K562 (cell line): Measurements from ENCODE around the gene GZMM. TPM values are rescaled to one million over a fixed set of nuclear protein-coding genes. Genes with fewer than 3 reads are reported as not detected.
A peak's percentile ranks its signal among the peaks of the same experiment; 100 is the strongest.

Experiments
- ATAC-seq: fragments of 200-7000 bp; cut with Tn5 transposase; 3 replicates; pipeline ENCODE4 v1.9.1; 2020; ENCODE audit warnings: moderate library complexity
- BruUV-seq: library from RNA; stranded (reverse); fragments of 400-500 nt; replicated peaks from 2 replicates; lab custom pipeline; 2021; lab: Mats Ljungman, UMichigan
- CTCF ChIA-PET: fragments of 300-600 bp; formaldehyde crosslinking; extraction: SDS; loops from one replicate; lab custom pipeline; 2021; ENCODE audit warnings: low intra/inter-chr PET ratio; lab: Yijun Ruan, JAX
- POLR2A ChIA-PET: fragments of 300-600, 350-650 bp; sonication (Branson Sonifier 250); formaldehyde crosslinking; extraction: SDS; loops from one replicate; lab custom pipeline; 2021; ENCODE audit warnings: antibody characterized with exemption, inconsistent platforms; lab: Yijun Ruan, JAX
- DNase-seq, 4 experiments: peaks; one replicate each; pipeline versions ENCODE4 v3.0.0 to v3.0.0-alpha.2; 2011 to 2018; ENCODE audit warnings: low spot score in 3 of 4, mixed read lengths in 3 of 4; ENCODE audit errors: extremely low read depth in 1 of 4
- FAIRE-seq: peaks from 2 replicates; lab custom pipeline; 2011; peaks lifted over from hg19 to GRCh38; lab: Jason Lieb, UNC
- H2AFZ ChIP-seq: 2 replicates; pipeline ENCODE4 v1.6.0; 2011; ENCODE audit warnings: low read depth, low read length, control low read depth, inconsistent platforms
- H3K27ac ChIP-seq: fragments of 200-600 bp; 3 replicates; pipeline ENCODE4 v1.8.0; 2011; ENCODE audit warnings: low read depth, mild to moderate bottlenecking, control low read depth, inconsistent platforms, low read length, moderate library complexity, mixed read lengths; ENCODE audit errors: extremely low read depth
- H3K27me3 ChIP-seq, 2 experiments: fragments of 300-600 bp in 1 of 2; 2 replicates in 1 of 2; 3 replicates in 1 of 2; pipeline versions ENCODE4 v1.6.0 to v1.8.0; 2011; ENCODE audit warnings: inconsistent platforms in 2 of 2, low read length in 2 of 2, mild to moderate bottlenecking in 1 of 2, mixed read lengths in 1 of 2, moderate library complexity in 1 of 2; ENCODE audit not compliant: control insufficient read depth in 2 of 2, insufficient read depth in 2 of 2
- H3K36me3 ChIP-seq: fragments of 300-600 bp; 3 replicates; pipeline ENCODE4 v1.8.0; 2011; ENCODE audit warnings: mild to moderate bottlenecking, low read length, inconsistent platforms; ENCODE audit not compliant: control insufficient read depth, insufficient read depth
- H3K4me1 ChIP-seq, 2 experiments: fragments of 200-600 bp in 1 of 2; replicated peaks in 1 of 2; 2 replicates in 1 of 2; 3 replicates in 1 of 2; pipeline versions ENCODE4 v1.5.1 to v1.8.0; 2011; ENCODE audit warnings: inconsistent platforms in 2 of 2, low read length in 2 of 2, mild to moderate bottlenecking in 1 of 2, mixed read lengths in 1 of 2, moderate library complexity in 1 of 2; ENCODE audit not compliant: control insufficient read depth in 2 of 2, insufficient read depth in 2 of 2
- H3K4me2 ChIP-seq: 2 replicates; pipeline ENCODE4 v1.6.1; 2011; ENCODE audit warnings: low read length, control low read depth, inconsistent platforms, mixed read lengths; ENCODE audit not compliant: insufficient read depth
- H3K4me3 ChIP-seq: fragments of 200-600 bp; sonication (generic), shearing (Covaris generic); 2 replicates; pipeline ENCODE4 v1.5.1; 2016; ENCODE audit warnings: control low read depth, inconsistent platforms
- H3K79me2 ChIP-seq: fragments of 200-600 bp; 3 replicates; pipeline ENCODE4 v1.8.0; 2011; ENCODE audit warnings: low read length, inconsistent platforms; ENCODE audit not compliant: control insufficient read depth, insufficient read depth
- H3K9ac ChIP-seq, 2 experiments: 2 replicates each; pipeline versions ENCODE4 v1.6.0 to v1.6.1; 2011; ENCODE audit warnings: low read depth in 2 of 2, low read length in 2 of 2, control low read depth in 1 of 2, inconsistent platforms in 1 of 2, mild to moderate bottlenecking in 1 of 2, mixed read lengths in 1 of 2; ENCODE audit not compliant: insufficient read depth in 1 of 2
- H3K9me1 ChIP-seq: one replicate; pipeline ENCODE4 v1.6.0; 2011; ENCODE audit warnings: inconsistent platforms, mild to moderate bottlenecking, low read length, moderate library complexity; ENCODE audit not compliant: control insufficient read depth, insufficient read depth
- H3K9me3 ChIP-seq: replicated peaks from 2 replicates; pipeline ENCODE4 v1.5.1; 2011; ENCODE audit warnings: low read depth, low read length, inconsistent platforms; ENCODE audit not compliant: control insufficient read depth, insufficient read depth
- H4K20me1 ChIP-seq: replicated peaks from 2 replicates; pipeline ENCODE4 v1.6.1; 2011; ENCODE audit warnings: low read length, inconsistent platforms, mixed read lengths; ENCODE audit not compliant: control insufficient read depth, insufficient read depth
- ARHGAP35 ChIP-seq: fragments of 450-650 bp; IDR thresholded peaks from 2 replicates; pipeline ENCODE4 v1.6.1; 2018; ENCODE audit not compliant: partially characterized antibody
- ARID3A ChIP-seq: IDR thresholded peaks from 2 replicates; pipeline ENCODE4 v1.6.1; 2012; ENCODE audit warnings: low read depth, low read length, improper control_type of control experiment, borderline replicate concordance
- FOXP4 ChIP-seq: sonication (generic); formaldehyde crosslinking; IDR thresholded peaks from 2 replicates; pipeline ENCODE4 v1.8.0; 2022; ENCODE audit warnings: mild to moderate bottlenecking, missing genetic modification reagents, borderline replicate concordance
- GABPB2 ChIP-seq: fragments of 250-450 bp; sonication (Bioruptor Pico); conservative IDR thresholded peaks from 2 replicates; pipeline ENCODE4 v1.5.1; 2021; ENCODE audit warnings: mild to moderate bottlenecking
- GTF3C2 ChIP-seq: IDR thresholded peaks from 3 replicates; pipeline ENCODE4 v1.6.1; 2011; ENCODE audit warnings: borderline replicate concordance, mild to moderate bottlenecking, moderate library complexity; ENCODE audit not compliant: insufficient read length; ENCODE audit errors: extremely low read depth
- HDAC6 ChIP-seq: IDR thresholded peaks from 2 replicates; pipeline ENCODE4 v1.6.1; 2012; ENCODE audit warnings: low read depth, mild to moderate bottlenecking, control low read depth, inconsistent platforms, low read length, moderate library complexity
- NFE2L1 ChIP-seq: fragments of 450-650 bp; IDR thresholded peaks from 2 replicates; pipeline ENCODE4 v1.6.1; 2016; ENCODE audit warnings: missing genetic modification characterization, low read depth, mild to moderate bottlenecking, missing compliant biosample characterization, moderate library complexity, borderline replicate concordance
- POLR2AphosphoS5 ChIP-seq: IDR thresholded peaks from 2 replicates; pipeline ENCODE4 v1.6.1; 2011; ENCODE audit warnings: mild to moderate bottlenecking, low read depth, low read length, moderate library complexity; ENCODE audit not compliant: control insufficient read depth, insufficient read depth
- POLR2G ChIP-seq: fragments of 200-400 bp; formaldehyde crosslinking; IDR thresholded peaks from 2 replicates; pipeline ENCODE4 v1.6.1; 2017; ENCODE audit warnings: low read depth, mild to moderate bottlenecking, antibody characterized with exemption, low read length, moderate library complexity
- RBFOX2 ChIP-seq: fragments of 200-400 bp; formaldehyde crosslinking; IDR thresholded peaks from 2 replicates; pipeline ENCODE4 v1.6.1; 2017; ENCODE audit warnings: low read depth, mild to moderate bottlenecking, low read length, moderate library complexity
- ZFP36 ChIP-seq: fragments of 150-350 bp; IDR thresholded peaks from 2 replicates; pipeline ENCODE4 v1.6.1; 2018; ENCODE audit warnings: low read length, low read depth; ENCODE audit not compliant: partially characterized antibody
- ZNF253 ChIP-seq: fragments of 250-450 bp; sonication (Bioruptor Pico); conservative IDR thresholded peaks from 2 replicates; pipeline ENCODE4 v1.6.1; 2021; ENCODE audit warnings: mild to moderate bottlenecking
- ZNF668 ChIP-seq: fragments of 250-450 bp; sonication (Bioruptor Pico); IDR thresholded peaks from 2 replicates; pipeline ENCODE4 v1.8.0; 2022; ENCODE audit warnings: mild to moderate bottlenecking, inconsistent platforms
- whole genome bisulfite sequencing: fragments of 100-300 bp; shearing (Covaris generic); methylation state at CpG from one replicate; pipeline ENCODE4 v1.1.6; 2016; ENCODE audit warnings: low coverage, mixed read lengths; ENCODE audit not compliant: insufficient coverage; ENCODE audit errors: missing lambda C conversion rate; 5-methylcytosine and 5-hydroxymethylcytosine counted together
- in situ Hi-C: fragments of 300-500 bp; cut with MboI; formaldehyde crosslinking; loops from 4 replicates; pipeline ENCODE4 v1.15.0; 2018; ENCODE audit warnings: inconsistent platforms, mixed read lengths
- intact Hi-C: fragments of 100-400 bp; cut with micrococcal nuclease; formaldehyde crosslinking; loops from 2 replicates; pipeline ENCODE4 v1.14.2; 2022
- polyA plus RNA-seq, 8 experiments: library from polyadenylated mRNA; depleted of rRNA in 4 of 8; stranded (reverse) in 5 of 8; unstranded in 3 of 8; fragments of >200 nt; fragmentation: Nextera tagmentation in 2 of 8; fragmentation: Illumina TruSeq in 1 of 8; extraction: Ambion mirVana in 2 of 8; extraction: Trizol in 1 of 8; gene quantifications; 2 replicates each; pipeline versions ENCODE4 v1.2.1 to v1.2.3, GENCODE V29; 2011 to 2014; ENCODE audit warnings: inconsistent platforms in 1 of 8, missing spikeins in 1 of 8
- total RNA-seq, 7 experiments: library from RNA; depleted of rRNA in 6 of 7; stranded (reverse); fragments of >200 nt in 6 of 7; fragmentation: Illumina TruSeq in 2 of 7; extraction: Trizol in 2 of 7; gene quantifications; 2 replicates each; pipeline versions ENCODE4 v1.2.1 to v1.2.3, GENCODE V29; 2011 to 2021; ENCODE audit warnings: low replicate concordance in 1 of 7
- TF ChIP-seq, protein P1 (sequence below): fragments of 250-450 bp; sonication (Bioruptor Pico); IDR thresholded peaks from 2 replicates; pipeline ENCODE4 v1.8.0; 2021; ENCODE audit warnings: moderate library complexity, mild to moderate bottlenecking, inconsistent platforms

Gene GZMM
- total and polyA plus RNA-seq, 9 of the 15 experiments (the other 6 are each of a cell fraction or from before 2014, with no cell fraction given), result 0.08 to 2.6 (median 0.70) TPM; not detected in 2

DNA sequence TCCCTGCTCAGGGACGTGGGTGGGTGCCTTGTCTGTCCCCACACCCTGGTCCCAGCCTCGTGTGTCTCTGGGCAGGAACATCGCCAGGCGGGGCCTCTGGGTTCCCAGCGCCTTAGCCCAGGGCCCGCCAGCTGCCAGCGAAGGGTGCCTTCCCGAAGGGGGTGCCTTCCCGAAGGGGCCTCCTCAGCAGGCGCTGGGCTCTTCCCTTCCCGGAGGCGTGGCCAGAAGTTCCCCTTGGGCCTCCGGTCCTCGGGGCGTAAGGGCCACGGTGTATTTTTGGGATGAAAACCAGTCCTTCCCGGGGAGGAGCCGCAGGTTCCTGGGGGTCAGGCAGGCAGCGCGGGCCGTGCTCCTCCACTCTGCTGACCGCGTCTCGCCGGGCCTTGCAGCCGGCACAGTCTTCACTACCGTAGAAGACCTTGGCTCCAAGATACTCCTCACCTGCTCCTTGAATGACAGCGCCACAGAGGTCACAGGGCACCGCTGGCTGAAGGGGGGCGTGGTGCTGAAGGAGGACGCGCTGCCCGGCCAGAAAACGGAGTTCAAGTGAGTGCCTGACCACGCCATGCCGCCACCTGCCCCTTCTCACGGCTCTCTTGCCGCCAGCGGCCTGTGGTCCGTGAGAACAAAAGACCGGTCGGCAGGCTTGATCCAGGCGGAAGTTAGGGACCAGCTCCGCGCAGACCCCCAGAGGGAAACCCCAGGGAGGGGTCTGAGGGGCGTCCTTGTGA is 35.4 kb downstream of the GZMM start:
- no peak for DNase-seq
- H4K20me1 ChIP-seq, result peaks cover 75% of the 10 kb centered on the region
- H3K4me1 ChIP-seq, result peaks cover 21 to 94% of the 10 kb centered on the region in 2 experiments
- H3K9ac ChIP-seq, result no peak overlapping the region; a peak in 1 of 4 replicates
- H3K4me2 ChIP-seq, result no peak overlapping the region
- no TSS peak for BruUV-seq
- no peaks in the 10 kb centered on the region for H3K9me3 ChIP-seq
- no peak overlapping the region for H3K4me3 ChIP-seq
- H2AFZ ChIP-seq, result no peak overlapping the region
- in situ Hi-C loops, result no loop called here
- intact Hi-C loops, result no loop called here
- peaks cover 76% of the 10 kb centered on the region; the same call in 2 of the 3 replicates for H3K36me3 ChIP-seq
- H3K27ac ChIP-seq, result no peak overlapping the region
- peaks cover 63% of the 10 kb centered on the region for H3K79me2 ChIP-seq
- no peak for FAIRE-seq
- no peaks in the 10 kb centered on the region for H3K27me3 ChIP-seq
- CTCF ChIA-PET, result no interaction called here
- POLR2A ChIA-PET, result interaction anchor here (0.7 to 1.1 kb wide), 2 partner anchors 55 to 102 kb away, joined by 3 read pairs; no protein-coding TSS in a partner anchor
- H3K9me1 ChIP-seq, result peaks cover 15% of the 10 kb centered on the region
- WGBS, result 94% methylated on average over 34 of the region's 46 CpGs
- ATAC-seq, result no peak
- TF ChIP-seq GTF3C2, result no peak
- no peak for TF ChIP-seq GABPB2 (CRISPR knock-in tag)
- TF ChIP-seq ZFP36, result no peak
- no peak for TF ChIP-seq NFE2L1 (tag)
- TF ChIP-seq, protein P1, sequence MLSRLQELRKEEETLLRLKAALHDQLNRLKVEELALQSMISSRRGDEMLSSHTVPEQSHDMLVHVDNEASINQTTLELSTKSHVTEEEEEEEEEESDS (CRISPR knock-in tag), result no peak
- peak; percentile 63 for TF ChIP-seq RBFOX2
- no peak for TF ChIP-seq POLR2AphosphoS5
- TF ChIP-seq ZNF668 (CRISPR knock-in tag), result no peak
- no peak for TF ChIP-seq ARID3A
- TF ChIP-seq HDAC6, result no peak
- peak; percentile 2; the same call in 1 of the 2 replicates for TF ChIP-seq POLR2G
- no peak for TF ChIP-seq ZNF253 (CRISPR knock-in tag)
- no peak for TF ChIP-seq ARHGAP35
- TF ChIP-seq FOXP4, result no peak
